Suprapubic skin (tissue), 4 donors: ENCODE measurements around the gene PELO. TPM values are rescaled to one million over a fixed set of nuclear protein-coding genes. Genes with fewer than 3 reads are reported as not detected.

ENCODE experiments used
- DNase-seq, 2 donors: peaks; one replicate each; pipeline ENCODE4 v3.0.0-alpha.2; 2019; ENCODE audit warnings: low spot score in 2 of 2
- H3K27ac ChIP-seq: fragments of 200-600 bp; sonication (generic); one replicate; pipeline ENCODE4 v1.5.1; 2019
- H3K27me3 ChIP-seq: fragments of 200-600 bp; sonication (generic); one replicate; pipeline ENCODE4 v1.5.1; 2019
- H3K36me3 ChIP-seq: fragments of 200-600 bp; sonication (generic); one replicate; pipeline ENCODE4 v1.5.1; 2019
- H3K4me1 ChIP-seq: fragments of 200-600 bp; sonication (generic); one replicate; pipeline ENCODE4 v1.5.1; 2019
- H3K4me3 ChIP-seq: fragments of 200-600 bp; sonication (generic); one replicate; pipeline ENCODE4 v1.5.1; 2019; ENCODE audit warnings: mild to moderate bottlenecking
- H3K9me3 ChIP-seq: fragments of 200-600 bp; sonication (generic); one replicate; pipeline ENCODE4 v1.5.1; 2019
- CTCF ChIP-seq, 2 donors: fragments of 200-600 bp in 1 of 2; fragments of 450-650 bp in 1 of 2; sonication (generic) in 1 of 2; IDR thresholded peaks; one replicate each; pipeline ENCODE4 v1.5.1; 2016 to 2019; ENCODE audit warnings: antibody characterized with exemption in 2 of 2, mild to moderate bottlenecking in 1 of 2, moderate library complexity in 1 of 2
- EP300 ChIP-seq: sonication (generic); formaldehyde crosslinking; IDR thresholded peaks from one replicate; pipeline ENCODE4 v1.6.1; 2017; ENCODE audit warnings: antibody characterized with exemption
- POLR2A ChIP-seq, 2 donors: fragments of 450-650 bp; IDR thresholded peaks; one replicate each; pipeline ENCODE4 v1.6.1; 2017; ENCODE audit warnings: antibody characterized with exemption in 2 of 2, mild to moderate bottlenecking in 2 of 2, moderate library complexity in 2 of 2
- POLR2AphosphoS5 ChIP-seq, 3 donors: sonication (generic); formaldehyde crosslinking; IDR thresholded peaks; one replicate each; pipeline ENCODE4 v1.6.1; 2017; ENCODE audit warnings: antibody characterized with exemption in 3 of 3
- WGBS: methylation state at CpG from one replicate; pipeline ENCODE4 v1.1.5; 2018; 5-methylcytosine and 5-hydroxymethylcytosine counted together
- total RNA-seq, 4 donors: library from RNA; depleted of rRNA; stranded (reverse); fragments of >200 nt; gene quantifications; one replicate each; pipeline ENCODE4 v1.1.0, GENCODE V29; 2016

PELO gene, protein sequence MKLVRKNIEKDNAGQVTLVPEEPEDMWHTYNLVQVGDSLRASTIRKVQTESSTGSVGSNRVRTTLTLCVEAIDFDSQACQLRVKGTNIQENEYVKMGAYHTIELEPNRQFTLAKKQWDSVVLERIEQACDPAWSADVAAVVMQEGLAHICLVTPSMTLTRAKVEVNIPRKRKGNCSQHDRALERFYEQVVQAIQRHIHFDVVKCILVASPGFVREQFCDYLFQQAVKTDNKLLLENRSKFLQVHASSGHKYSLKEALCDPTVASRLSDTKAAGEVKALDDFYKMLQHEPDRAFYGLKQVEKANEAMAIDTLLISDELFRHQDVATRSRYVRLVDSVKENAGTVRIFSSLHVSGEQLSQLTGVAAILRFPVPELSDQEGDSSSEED
- 10 to 100 TPM in 3 of 4 donors, 1 to 10 TPM in 1; 9.8 to 17.5 (median 11.2) TPM for total RNA-seq

DNA sequence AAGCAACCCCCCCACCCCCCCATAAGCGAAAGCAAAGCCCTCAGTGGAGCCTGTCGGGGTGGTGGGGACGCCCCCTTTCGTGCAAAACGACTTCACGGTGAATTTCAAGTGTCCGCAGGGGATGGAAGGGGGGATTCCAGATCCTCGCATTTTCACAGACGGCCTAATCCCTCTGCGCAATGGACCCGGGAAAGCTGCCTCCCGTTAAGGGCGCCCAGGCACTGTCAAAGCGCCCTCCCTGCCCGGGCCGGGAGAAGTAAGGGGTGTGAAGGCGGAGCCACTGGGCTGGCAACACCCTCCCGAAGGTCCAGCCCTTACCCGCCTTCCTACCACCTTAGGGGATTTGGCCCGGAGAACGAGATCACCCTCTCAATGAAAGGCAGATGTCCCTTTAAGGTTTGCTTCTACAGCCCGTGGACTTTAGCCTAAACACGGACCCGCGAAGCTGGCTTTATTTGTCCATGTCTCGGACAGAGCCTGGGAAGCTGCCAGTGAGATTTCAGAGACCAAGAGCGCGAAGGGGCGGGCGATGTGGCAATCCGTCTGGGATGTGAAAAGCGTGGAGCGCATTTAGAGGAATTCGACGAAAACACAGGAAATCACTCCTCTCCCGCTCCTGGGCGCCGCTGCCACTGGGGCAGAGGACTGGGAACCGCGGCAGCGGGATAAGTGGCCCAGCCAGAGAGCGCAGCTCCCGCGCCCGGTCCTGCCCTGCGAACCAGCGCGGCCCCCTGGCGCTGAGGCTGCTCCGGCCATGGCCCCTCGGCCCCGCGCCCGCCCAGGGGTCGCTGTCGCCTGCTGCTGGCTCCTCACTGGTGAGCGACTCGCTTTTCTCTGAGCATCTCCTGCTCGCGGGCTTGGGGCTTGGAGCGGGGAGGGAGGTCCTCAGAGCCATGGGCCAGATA is at the start of gene PELO, which contains the start of gene ITGA1:
Gene PELO, plus strand, starts transcription at position 317 of the 905 bp plus-strand sequence. CDS start 12,479 bp downstream, outside the sequence.
Gene ITGA1, plus strand, starts transcription at position 317 of the 905 bp plus-strand sequence. Its CDS starts 438 bp downstream, at position 755.
- Histone ChIP-seq H3K27me3 (no peaks in the 10 kb centered on the region), H3K4me1 (peaks cover 12% of the 10 kb centered on the region), H3K4me3 (peak within 1 kb of the TSS; percentile 60), H3K36me3 (no peaks in the 10 kb centered on the region), H3K27ac (peak within 1 kb of the TSS; percentile 83), H3K9me3 (no peaks in the 10 kb centered on the region)
- peak; percentile 87 to 90 for DNase-seq
- WGBS: 0% methylated on average over 45 of the region's 61 CpGs
- peak in 1 of 2 donors; percentile 20 for TF ChIP-seq CTCF (IDR thresholded peaks at IDR 0.05)
- peak in 1 of 2 donors; percentile 35 for TF ChIP-seq POLR2A (IDR thresholded peaks at IDR 0.05)
- TF ChIP-seq EP300: no peak
- TF ChIP-seq POLR2AphosphoS5 (IDR thresholded peaks at IDR 0.05): peak in 1 of 3 donors; percentile 39

DNA sequence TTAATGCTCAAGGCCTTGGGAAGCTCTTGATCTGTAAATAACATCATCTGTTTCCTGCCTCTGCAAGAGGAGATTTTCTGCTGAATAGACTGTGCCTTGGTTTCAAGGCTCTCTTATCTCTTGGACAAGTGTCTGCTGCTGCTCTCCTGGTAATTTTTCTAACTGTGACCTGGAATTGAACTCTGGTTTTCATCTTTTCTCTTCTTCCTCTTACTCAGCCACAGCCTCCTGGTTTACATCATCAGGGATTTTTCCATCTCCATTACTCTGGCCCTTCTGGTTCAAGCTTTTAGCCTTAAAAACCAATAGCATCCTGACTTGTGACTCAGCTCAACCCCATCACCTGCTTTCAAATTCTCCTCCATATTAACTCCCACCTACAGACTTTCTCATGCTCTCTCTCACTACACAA is 49.6 kb upstream of the PELO start:
- Histone ChIP-seq H3K27me3 (no peaks in the 10 kb centered on the region), H3K36me3 (no peaks in the 10 kb centered on the region), H3K4me3 (no peak overlapping the region), H3K9me3 (no peaks in the 10 kb centered on the region), H3K27ac (no peak overlapping the region), H3K4me1 (no peaks in the 10 kb centered on the region)
- no peak for DNase-seq
- TF ChIP-seq CTCF (IDR thresholded peaks at IDR 0.05): no peak
- TF ChIP-seq EP300: no peak
- TF ChIP-seq POLR2A (IDR thresholded peaks at IDR 0.05): no peak
- no peak for TF ChIP-seq POLR2AphosphoS5 (IDR thresholded peaks at IDR 0.05)

GRCh38 chr5:52740007-52740406 is 47.7 kb upstream of the PELO start:
- H3K36me3 ChIP-seq: no peaks in the 10 kb centered on the region
- H3K4me1 ChIP-seq: peaks cover 6% of the 10 kb centered on the region
- WGBS: 52% methylated on average over 2 of the region's 2 CpGs

GRCh38 chr5:52743012-52743411 is 44.7 kb upstream of the PELO start:
- H3K36me3 ChIP-seq: no peaks in the 10 kb centered on the region
- no peak for DNase-seq
- H3K27ac ChIP-seq: no peak overlapping the region
- no peak overlapping the region for H3K4me3 ChIP-seq
- no peaks in the 10 kb centered on the region for H3K9me3 ChIP-seq
- 75% methylated on average over 2 of the region's 2 CpGs for WGBS
- peaks cover 6% of the 10 kb centered on the region for H3K4me1 ChIP-seq
- no peaks in the 10 kb centered on the region for H3K27me3 ChIP-seq
- TF ChIP-seq CTCF (IDR thresholded peaks at IDR 0.05): no peak
- no peak for TF ChIP-seq POLR2A (IDR thresholded peaks at IDR 0.05)
- no peak for TF ChIP-seq EP300
- TF ChIP-seq POLR2AphosphoS5 (IDR thresholded peaks at IDR 0.05): no peak

More at GRCh38 chr5:52740007-52740406, 47.7 kb upstream of the PELO start:
- no peak overlapping the region for H3K27ac ChIP-seq
- no peaks in the 10 kb centered on the region for H3K9me3 ChIP-seq
- TF ChIP-seq POLR2A (IDR thresholded peaks at IDR 0.05) (no peak), CTCF (IDR thresholded peaks at IDR 0.05) (no peak), POLR2AphosphoS5 (IDR thresholded peaks at IDR 0.05) (no peak), EP300 (no peak)
- DNase-seq: no peak
- H3K4me3 ChIP-seq: no peak overlapping the region
- no peaks in the 10 kb centered on the region for H3K27me3 ChIP-seq

DNA sequence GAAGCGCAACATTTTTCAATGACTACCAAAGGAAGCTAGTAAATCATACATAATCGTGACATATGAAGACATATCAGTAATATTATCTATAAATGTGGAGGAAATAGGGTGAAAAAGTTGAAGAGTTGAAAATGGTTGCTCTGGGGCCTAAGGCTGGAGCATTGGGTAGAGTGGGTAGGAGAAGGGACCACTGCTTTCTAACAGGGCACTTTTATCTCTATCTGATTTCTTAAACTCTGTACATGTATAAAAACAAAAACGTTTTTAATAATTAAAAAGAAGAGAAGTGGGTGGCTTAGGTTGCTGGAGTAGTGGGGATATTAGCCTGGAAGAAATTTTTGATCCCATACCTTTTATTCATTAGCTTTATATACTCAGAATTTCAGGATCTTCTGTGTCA is 44.2 kb upstream of the PELO start:
- TF ChIP-seq POLR2AphosphoS5 (IDR thresholded peaks at IDR 0.05) (no peak), EP300 (no peak), CTCF (IDR thresholded peaks at IDR 0.05) (no peak), POLR2A (IDR thresholded peaks at IDR 0.05) (no peak)
- H3K9me3 ChIP-seq: no peaks in the 10 kb centered on the region
- no peaks in the 10 kb centered on the region for H3K27me3 ChIP-seq
- H3K27ac ChIP-seq: no peak overlapping the region
- 66% methylated on average over 3 of the region's 3 CpGs for WGBS
- no peaks in the 10 kb centered on the region for H3K36me3 ChIP-seq
- H3K4me3 ChIP-seq: no peak overlapping the region
- no peak for DNase-seq
- peaks cover 6% of the 10 kb centered on the region for H3K4me1 ChIP-seq
